H1 (cell line): Measurements from ENCODE around the gene TINAGL1. TPM values are rescaled to one million over a fixed set of nuclear protein-coding genes. Genes with fewer than 3 reads are reported as not detected.

Source experiments
- CTCF ChIA-PET: fragments of 300-600 bp; sonication (Branson Sonifier 250); formaldehyde crosslinking; loops from one replicate; lab custom pipeline; 2021; ENCODE audit not compliant: partially characterized antibody; lab: Charles Lee
- POLR2A ChIA-PET: fragments of 300-600 bp; sonication (Branson Sonifier 250); formaldehyde crosslinking; loops from one replicate; lab custom pipeline; 2021; ENCODE audit warnings: inconsistent platforms; ENCODE audit not compliant: partially characterized antibody; lab: Charles Lee
- DNase-seq, 2 experiments: peaks; one replicate each; pipeline versions ENCODE4 v3.0.0 to v3.0.0-alpha.2; 2010 to 2022; ENCODE audit warnings: low spot score in 2 of 2, low read depth in 1 of 2, mixed read lengths in 1 of 2
- FAIRE-seq: peaks from 2 replicates; lab custom pipeline; 2011; peaks lifted over from hg19 to GRCh38; lab: Jason Lieb, UNC
- H2AFZ ChIP-seq: 2 replicates; pipeline ENCODE4 v1.8.1; 2012; ENCODE audit warnings: low read length, inconsistent platforms
- H2AK5ac ChIP-seq: 2 replicates; pipeline ENCODE4 v1.6.1; 2013; ENCODE audit warnings: low read depth, low read length
- H2BK120ac ChIP-seq: replicated peaks from 2 replicates; pipeline ENCODE3; 2013; ENCODE audit warnings: low read depth, low read length, inconsistent platforms
- H2BK12ac ChIP-seq: 2 replicates; pipeline ENCODE4 v1.6.1; 2013; ENCODE audit warnings: low read depth, low read length
- H2BK15ac ChIP-seq: 2 replicates; pipeline ENCODE4 v1.6.1; 2013; ENCODE audit warnings: low read length
- H2BK20ac ChIP-seq: 2 replicates; pipeline ENCODE4 v1.6.1; 2013; ENCODE audit warnings: low read length
- H2BK5ac ChIP-seq: 2 replicates; pipeline ENCODE4 v1.6.1; 2013; ENCODE audit warnings: low read depth, low read length
- H3K14ac ChIP-seq: 2 replicates; pipeline ENCODE4 v1.6.1; 2013; ENCODE audit warnings: inconsistent platforms; ENCODE audit not compliant: insufficient read length
- H3K18ac ChIP-seq: 2 replicates; pipeline ENCODE4 v1.6.1; 2013; ENCODE audit warnings: low read length; ENCODE audit errors: extremely low read depth
- H3K23ac ChIP-seq: 2 replicates; pipeline ENCODE4 v1.6.1; 2013; ENCODE audit warnings: inconsistent platforms; ENCODE audit not compliant: insufficient read length
- H3K23me2 ChIP-seq: 2 replicates; pipeline ENCODE4 v1.6.1; 2013; ENCODE audit warnings: low read depth, low read length
- H3K27ac ChIP-seq: 2 replicates; pipeline ENCODE4 v1.6.1; 2011; ENCODE audit warnings: low read depth, low read length, inconsistent platforms
- H3K27me3 ChIP-seq, 4 experiments: replicated peaks in 1 of 4; 1 replicate in 1 of 4; 2 replicates in 3 of 4; pipeline versions ENCODE4 v1.6.1 to v1.8.1; 2011 to 2013; ENCODE audit warnings: low read length in 3 of 4, mild to moderate bottlenecking in 3 of 4, inconsistent platforms in 2 of 4, mixed read lengths in 2 of 4, moderate library complexity in 1 of 4; ENCODE audit not compliant: control insufficient read depth in 3 of 4, insufficient read depth in 3 of 4; ENCODE audit errors: extremely low read depth in 1 of 4
- H3K36me3 ChIP-seq, 4 experiments: 2 replicates each; pipeline versions ENCODE4 v1.6.1 to v1.8.1; 2011 to 2013; ENCODE audit warnings: mild to moderate bottlenecking in 4 of 4, low read length in 3 of 4, moderate library complexity in 2 of 4, control low read depth in 1 of 4, inconsistent platforms in 1 of 4; ENCODE audit not compliant: insufficient read depth in 4 of 4, control insufficient read depth in 2 of 4
- H3K4ac ChIP-seq: replicated peaks from 2 replicates; pipeline ENCODE3; 2013; ENCODE audit warnings: low read length, low read depth, mixed read lengths, inconsistent platforms; ENCODE audit not compliant: insufficient read length
- H3K4me1 ChIP-seq, 4 experiments: replicated peaks in 1 of 4; 1 replicate in 1 of 4; 2 replicates in 3 of 4; pipeline versions ENCODE4 v1.6.1 to v1.8.1; 2011 to 2013; ENCODE audit warnings: low read length in 3 of 4, inconsistent platforms in 2 of 4, mixed read lengths in 1 of 4; ENCODE audit not compliant: insufficient read depth in 4 of 4, control insufficient read depth in 3 of 4
- H3K4me2 ChIP-seq, 2 experiments: 2 replicates each; pipeline versions ENCODE4 v1.6.1 to v1.8.1; 2011 to 2013; ENCODE audit warnings: low read depth in 2 of 2, low read length in 2 of 2, control low read depth in 1 of 2, inconsistent platforms in 1 of 2, mild to moderate bottlenecking in 1 of 2; ENCODE audit not compliant: insufficient read depth in 1 of 2
- H3K4me3 ChIP-seq, 4 experiments: fragments of 200-600, 300-600 bp in 1 of 4; sonication (generic), shearing (Covaris generic), sonication (Bioruptor Twin) in 1 of 4; 2 replicates each; pipeline versions ENCODE4 v1.5.1 to v1.8.1; 2011 to 2016; ENCODE audit warnings: low read length in 4 of 4, low read depth in 3 of 4, control low read depth in 2 of 4, inconsistent platforms in 2 of 4, mild to moderate bottlenecking in 2 of 4, mixed read lengths in 1 of 4, moderate library complexity in 1 of 4; ENCODE audit not compliant: insufficient read depth in 2 of 4; ENCODE audit errors: extremely low read depth in 1 of 4
- H3K56ac ChIP-seq: replicated peaks from 2 replicates; pipeline ENCODE3; 2013; ENCODE audit warnings: low read depth, mild to moderate bottlenecking, mixed read lengths, low read length, inconsistent platforms; ENCODE audit not compliant: insufficient read length
- H3K79me1 ChIP-seq: 2 replicates; pipeline ENCODE4 v1.6.1; 2013; ENCODE audit warnings: low read depth, low read length, control low read depth
- H3K79me2 ChIP-seq, 2 experiments: 2 replicates each; pipeline versions ENCODE4 v1.6.1 to v1.8.1; 2012 to 2013; ENCODE audit warnings: low read length in 2 of 2, mild to moderate bottlenecking in 2 of 2, inconsistent platforms in 1 of 2; ENCODE audit not compliant: insufficient read depth in 2 of 2, control insufficient read depth in 1 of 2
- H3K9ac ChIP-seq, 4 experiments: replicated peaks in 1 of 4; 1 replicate in 1 of 4; 2 replicates in 3 of 4; pipeline versions ENCODE4 v1.6.1 to v1.8.1; 2011 to 2013; ENCODE audit warnings: low read depth in 3 of 4, low read length in 3 of 4, control low read depth in 2 of 4, mild to moderate bottlenecking in 2 of 4, moderate library complexity in 2 of 4, inconsistent platforms in 1 of 4; ENCODE audit errors: extremely low read depth in 1 of 4
- H3K9me3 ChIP-seq, 2 experiments: 2 replicates each; pipeline versions ENCODE4 v1.6.1 to v1.8.1; 2012 to 2013; ENCODE audit warnings: mild to moderate bottlenecking in 2 of 2, moderate library complexity in 2 of 2, control low read depth in 1 of 2, inconsistent platforms in 1 of 2, low read depth in 1 of 2, low read length in 1 of 2, mixed read lengths in 1 of 2; ENCODE audit not compliant: insufficient read depth in 2 of 2
- H4K20me1 ChIP-seq, 2 experiments: replicated peaks in 1 of 2; 2 replicates each; pipeline versions ENCODE3 to v1.8.1; 2011 to 2013; ENCODE audit warnings: inconsistent platforms in 2 of 2, low read length in 2 of 2, mild to moderate bottlenecking in 1 of 2; ENCODE audit not compliant: insufficient read depth in 2 of 2, control insufficient read depth in 1 of 2
- H4K5ac ChIP-seq: 2 replicates; pipeline ENCODE4 v1.6.1; 2013; ENCODE audit warnings: low read length, low read depth, mixed read lengths, inconsistent platforms; ENCODE audit not compliant: insufficient read length
- H4K8ac ChIP-seq: 2 replicates; pipeline ENCODE4 v1.8.0; 2013; ENCODE audit warnings: mild to moderate bottlenecking, moderate library complexity, low read length, inconsistent platforms; ENCODE audit not compliant: insufficient read depth; ENCODE audit errors: extremely low read depth
- H4K91ac ChIP-seq: replicated peaks from 2 replicates; pipeline ENCODE3; 2013; ENCODE audit warnings: low read length, mixed read lengths, inconsistent platforms; ENCODE audit not compliant: insufficient read length
- BCL11A ChIP-seq, 2 experiments: IDR thresholded peaks; one replicate each; pipeline ENCODE4 v1.6.1; 2011; ENCODE audit warnings: low read depth in 2 of 2, low read length in 2 of 2, mild to moderate bottlenecking in 2 of 2
- BRCA1 ChIP-seq: IDR thresholded peaks from 2 replicates; pipeline ENCODE4 v1.6.1; 2012; ENCODE audit warnings: low read depth, low read length, improper control_type of control experiment
- CEBPB ChIP-seq: IDR thresholded peaks from 2 replicates; pipeline ENCODE4 v1.6.1; 2012; ENCODE audit warnings: low read depth, low read length
- CHD1 ChIP-seq: IDR thresholded peaks from 2 replicates; pipeline ENCODE4 v1.6.1; 2012; ENCODE audit warnings: low read depth, low read length, improper control_type of control experiment
- HDAC6 ChIP-seq: IDR thresholded peaks from one replicate; pipeline ENCODE4 v1.7.1; 2012; ENCODE audit warnings: low read depth, mild to moderate bottlenecking, inconsistent platforms, low read length, moderate library complexity
- JUND ChIP-seq: IDR thresholded peaks from 2 replicates; pipeline ENCODE4 v1.6.1; 2011; ENCODE audit warnings: mild to moderate bottlenecking, improper control_type of control experiment, low read length
- KDM1A ChIP-seq: fragments of 200-600, 300-600 bp; sonication (generic); IDR thresholded peaks from 2 replicates; pipeline ENCODE4 v1.7.1; 2016; ENCODE audit warnings: mild to moderate bottlenecking, low read length, borderline replicate concordance
- WGBS, 2 experiments: shearing (Covaris generic) in 1 of 2; methylation state at CpG; one replicate each; pipeline versions ENCODE4 v1.1.6 to v1.1.7; 2013 to 2015; ENCODE audit warnings: low lambda C conversion rate in 2 of 2, mixed read lengths in 2 of 2, inconsistent platforms in 1 of 2, low coverage in 1 of 2, missing lambda C conversion rate in 1 of 2; ENCODE audit not compliant: insufficient replicate concordance in 2 of 2, insufficient coverage in 1 of 2, insufficient read length in 1 of 2; ENCODE audit errors: extremely low coverage in 1 of 2, missing lambda C conversion rate in 1 of 2; 5-methylcytosine and 5-hydroxymethylcytosine counted together
- polyA plus RNA-seq, 7 experiments: library from polyadenylated mRNA; depleted of rRNA in 3 of 7; stranded (reverse) in 5 of 7; unstranded in 2 of 7; fragments of >200 nt in 5 of 7; fragments of 200-250 nt in 2 of 7; gene quantifications; 1 replicate in 5 of 7; 2 replicates in 1 of 7; 4 replicates in 1 of 7; pipeline versions ENCODE4 v1.2.1 to v1.2.3, GENCODE V29; 2011 to 2013; ENCODE audit warnings: missing spikeins in 2 of 7, mixed read lengths in 2 of 7
- total RNA-seq: library from RNA; stranded (reverse); fragmentation: NEBNext Ultra II Directional; extraction: Animal tissue kit (Norgen Biotek cat#: 25700); gene quantifications from 2 replicates; pipeline ENCODE4 v1.2.1, GENCODE V29; 2021

TINAGL1 gene
- total and polyA plus RNA-seq, 2 of the 8 experiments (the other 6 are each of a cell fraction or from before 2014, with no cell fraction given), result 11.2 to 21.7 TPM

GRCh38 chr1:31564606-31564989 lies 11.7 kb upstream of the TINAGL1 start:
- peak overlapping the region; percentile 53; the same call in 1 of the 2 replicates for H2BK12ac ChIP-seq
- H2BK20ac ChIP-seq, result peak overlapping the region; percentile 62; the same call in 1 of the 2 replicates
- ChIA-PET POLR2A (interaction anchor here (1.3 to 2.2 kb wide), 3 partner anchors 16 to 27 kb away, joined by 4 to 7 read pairs (median 6); no protein-coding TSS in a partner anchor), CTCF (interaction anchor here (0.6 to 6.5 kb wide), 21 partner anchors 11 to 169 kb away, joined by 3 to 62 read pairs (median 5); no protein-coding TSS in a partner anchor)
- no peak overlapping the region for H2AK5ac ChIP-seq
- no peak overlapping the region; the same call in 1 of the 2 replicates for H2BK15ac ChIP-seq
- H3K9me3 ChIP-seq, result no peaks in the 10 kb centered on the region
- FAIRE-seq, result no peak
- H3K23ac ChIP-seq, result no peak overlapping the region
- H4K91ac ChIP-seq, result no peak overlapping the region
- 0 out of 2 replicates have a peak overlapping the region, but pooled peaks have one; percentile 8 for H2BK5ac ChIP-seq
- no peak overlapping the region for H3K4me3 ChIP-seq
- no peaks in the 10 kb centered on the region for H3K23me2 ChIP-seq
- no peaks in the 10 kb centered on the region for H3K79me2 ChIP-seq
- no peak overlapping the region for H3K56ac ChIP-seq
- no peak overlapping the region for H3K9ac ChIP-seq
- H3K36me3 ChIP-seq, result no peaks in the 10 kb centered on the region
- H3K27me3 ChIP-seq, result no peaks in the 10 kb centered on the region
- no peak for TF ChIP-seq BCL11A (IDR thresholded peaks at IDR 0.05; ENCODE audit: low read depth in 2 of 2, low read length in 2 of 2)
- TF ChIP-seq HDAC6, result no peak
- TF ChIP-seq CHD1, result no peak
- no peak for TF ChIP-seq CEBPB
- no peak for TF ChIP-seq KDM1A
- TF ChIP-seq BRCA1, result no peak
- no peak for TF ChIP-seq JUND
- H3K79me1 ChIP-seq, result no peaks in the 10 kb centered on the region
- H4K5ac ChIP-seq, result no peak overlapping the region
- DNase-seq, result no peak
- no peak overlapping the region for H3K4ac ChIP-seq
- peak overlapping the region in 1 of 2 experiments; percentile 1; a peak in 1 of 4 replicates for H3K4me2 ChIP-seq
- no peak overlapping the region for H2BK120ac ChIP-seq
- no peak overlapping the region; the same call in 1 of the 2 replicates for H3K18ac ChIP-seq
- H2AFZ ChIP-seq, result peak overlapping the region; percentile 19
- H3K4me1 ChIP-seq, result peaks cover 0 to 9% (median 6%) of the 10 kb centered on the region in 4 experiments; a peak in 5 of 7 replicates
- H4K20me1 ChIP-seq, result no peaks in the 10 kb centered on the region
- H3K14ac ChIP-seq, result no peak overlapping the region
- no peak overlapping the region for H4K8ac ChIP-seq
- H3K27ac ChIP-seq, result no peak overlapping the region
- 82% methylated on average over 2 of the region's 5 CpGs; no CpG with 5 or more reads in 1 of the 2 experiments for WGBS, 2 experiments
